ENCODE measurements around the gene TEX14.

DNA sequence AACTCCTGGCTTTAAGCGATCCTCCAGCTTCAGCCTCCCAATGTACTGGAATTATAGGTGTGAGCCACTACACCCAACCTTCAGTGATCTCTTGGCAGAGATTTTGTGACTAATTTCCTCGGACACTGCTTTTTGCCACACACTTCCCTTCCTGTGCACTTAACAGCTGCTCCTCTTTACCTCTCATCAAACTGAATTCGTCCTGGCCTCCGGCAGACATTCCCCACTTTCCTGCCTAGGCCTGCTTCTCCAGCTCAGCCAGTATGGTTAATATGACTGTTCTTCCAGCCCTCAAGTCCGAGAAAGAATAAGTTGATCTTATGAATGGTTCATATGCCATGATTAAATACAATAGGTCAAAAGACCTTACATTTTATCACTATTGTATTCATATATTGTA is 108.4 kb downstream of the TEX14 start:
- TF ChIP-seq, protein P1, sequence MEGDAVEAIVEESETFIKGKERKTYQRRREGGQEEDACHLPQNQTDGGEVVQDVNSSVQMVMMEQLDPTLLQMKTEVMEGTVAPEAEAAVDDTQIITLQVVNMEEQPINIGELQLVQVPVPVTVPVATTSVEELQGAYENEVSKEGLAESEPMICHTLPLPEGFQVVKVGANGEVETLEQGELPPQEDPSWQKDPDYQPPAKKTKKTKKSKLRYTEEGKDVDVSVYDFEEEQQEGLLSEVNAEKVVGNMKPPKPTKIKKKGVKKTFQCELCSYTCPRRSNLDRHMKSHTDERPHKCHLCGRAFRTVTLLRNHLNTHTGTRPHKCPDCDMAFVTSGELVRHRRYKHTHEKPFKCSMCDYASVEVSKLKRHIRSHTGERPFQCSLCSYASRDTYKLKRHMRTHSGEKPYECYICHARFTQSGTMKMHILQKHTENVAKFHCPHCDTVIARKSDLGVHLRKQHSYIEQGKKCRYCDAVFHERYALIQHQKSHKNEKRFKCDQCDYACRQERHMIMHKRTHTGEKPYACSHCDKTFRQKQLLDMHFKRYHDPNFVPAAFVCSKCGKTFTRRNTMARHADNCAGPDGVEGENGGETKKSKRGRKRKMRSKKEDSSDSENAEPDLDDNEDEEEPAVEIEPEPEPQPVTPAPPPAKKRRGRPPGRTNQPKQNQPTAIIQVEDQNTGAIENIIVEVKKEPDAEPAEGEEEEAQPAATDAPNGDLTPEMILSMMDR (IDR thresholded peaks at IDR 0.05): no peak
- TF ChIP-seq POLR2A (IDR thresholded peaks at IDR 0.05): no peak
